ENCODE results near the gene LYPD4. TPM values are rescaled to one million over a fixed set of nuclear protein-coding genes. Genes with fewer than 3 reads are reported as not detected.

Gene LYPD4
- total RNA-seq, 1 donor from 2014 or later, result not detected

DNA sequence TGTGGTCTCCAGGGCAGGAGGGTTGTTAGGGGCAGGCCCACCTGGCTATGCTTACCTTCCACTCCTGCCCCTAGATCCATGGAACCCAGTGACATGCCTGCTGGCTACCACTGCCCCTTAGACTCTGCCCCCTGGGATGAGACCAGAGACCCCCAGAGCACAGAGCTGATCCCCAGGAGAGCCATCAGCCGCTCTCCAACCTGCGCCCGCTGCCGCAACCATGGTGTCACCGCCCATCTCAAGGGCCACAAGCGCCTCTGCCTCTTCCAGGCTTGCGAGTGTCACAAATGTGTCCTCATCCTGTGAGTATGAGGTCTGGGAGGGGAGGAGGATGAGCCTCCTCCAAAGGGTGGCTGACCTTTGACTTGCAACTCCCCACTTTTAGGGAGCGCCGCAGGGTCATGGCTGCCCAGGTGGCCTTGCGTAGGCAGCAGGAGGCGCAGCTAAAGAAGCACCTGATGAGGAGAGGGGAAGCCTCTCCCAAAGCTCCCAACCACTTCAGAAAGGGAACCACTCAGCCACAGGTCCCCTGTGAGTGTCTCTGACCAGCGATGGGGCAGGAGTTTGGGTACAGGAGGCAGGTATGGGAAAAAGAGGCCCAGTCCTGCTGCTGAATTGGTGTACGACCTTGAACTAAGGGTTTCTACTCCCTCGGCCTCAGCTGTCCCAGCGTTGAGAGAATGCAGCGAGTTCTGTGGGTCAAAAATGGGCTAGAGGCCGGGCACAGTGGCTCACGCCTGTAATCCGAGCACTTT is 3.0 kb upstream of the LYPD4 start:
- Mint-ChIP-seq H3K4me3 (no peak overlapping the region), H3K27ac (no peak overlapping the region), H3K4me1 (no peaks in the 10 kb centered on the region), H3K36me3 (no peaks in the 10 kb centered on the region), H3K27me3 (ENCODE audit: insufficient read depth, low read depth) (peaks cover 17% of the 10 kb centered on the region), H3K9me3 (no peaks in the 10 kb centered on the region)
- Histone ChIP-seq H2AFZ (replicated peaks) (no peak overlapping the region), H3K4me2 (no peak overlapping the region), H3F3A (ENCODE audit: low read depth) (no peaks in the 10 kb centered on the region), H4K20me1 (ENCODE audit: low read depth) (no peaks in the 10 kb centered on the region), H3K27me3 (peaks cover 29% of the 10 kb centered on the region), H3K9ac (no peak overlapping the region), H3K9me3 (ENCODE audit: low read depth) (no peaks in the 10 kb centered on the region), H3K36me3 (no peaks in the 10 kb centered on the region), H3K27ac (no peak overlapping the region), H3K4me3 (no peak overlapping the region), H3K79me2 (ENCODE audit: low read depth) (no peaks in the 10 kb centered on the region), H3K4me1 (no peaks in the 10 kb centered on the region)
- no peak for DNase-seq (ENCODE audit: low spot score)
- no peak for TF ChIP-seq EZH2 (IDR thresholded peaks at IDR 0.05)
- no peak for TF ChIP-seq EZH2phosphoT487 (IDR thresholded peaks at IDR 0.05)
- TF ChIP-seq, protein P1, sequence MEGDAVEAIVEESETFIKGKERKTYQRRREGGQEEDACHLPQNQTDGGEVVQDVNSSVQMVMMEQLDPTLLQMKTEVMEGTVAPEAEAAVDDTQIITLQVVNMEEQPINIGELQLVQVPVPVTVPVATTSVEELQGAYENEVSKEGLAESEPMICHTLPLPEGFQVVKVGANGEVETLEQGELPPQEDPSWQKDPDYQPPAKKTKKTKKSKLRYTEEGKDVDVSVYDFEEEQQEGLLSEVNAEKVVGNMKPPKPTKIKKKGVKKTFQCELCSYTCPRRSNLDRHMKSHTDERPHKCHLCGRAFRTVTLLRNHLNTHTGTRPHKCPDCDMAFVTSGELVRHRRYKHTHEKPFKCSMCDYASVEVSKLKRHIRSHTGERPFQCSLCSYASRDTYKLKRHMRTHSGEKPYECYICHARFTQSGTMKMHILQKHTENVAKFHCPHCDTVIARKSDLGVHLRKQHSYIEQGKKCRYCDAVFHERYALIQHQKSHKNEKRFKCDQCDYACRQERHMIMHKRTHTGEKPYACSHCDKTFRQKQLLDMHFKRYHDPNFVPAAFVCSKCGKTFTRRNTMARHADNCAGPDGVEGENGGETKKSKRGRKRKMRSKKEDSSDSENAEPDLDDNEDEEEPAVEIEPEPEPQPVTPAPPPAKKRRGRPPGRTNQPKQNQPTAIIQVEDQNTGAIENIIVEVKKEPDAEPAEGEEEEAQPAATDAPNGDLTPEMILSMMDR (IDR thresholded peaks at IDR 0.05), result no peak

DNA sequence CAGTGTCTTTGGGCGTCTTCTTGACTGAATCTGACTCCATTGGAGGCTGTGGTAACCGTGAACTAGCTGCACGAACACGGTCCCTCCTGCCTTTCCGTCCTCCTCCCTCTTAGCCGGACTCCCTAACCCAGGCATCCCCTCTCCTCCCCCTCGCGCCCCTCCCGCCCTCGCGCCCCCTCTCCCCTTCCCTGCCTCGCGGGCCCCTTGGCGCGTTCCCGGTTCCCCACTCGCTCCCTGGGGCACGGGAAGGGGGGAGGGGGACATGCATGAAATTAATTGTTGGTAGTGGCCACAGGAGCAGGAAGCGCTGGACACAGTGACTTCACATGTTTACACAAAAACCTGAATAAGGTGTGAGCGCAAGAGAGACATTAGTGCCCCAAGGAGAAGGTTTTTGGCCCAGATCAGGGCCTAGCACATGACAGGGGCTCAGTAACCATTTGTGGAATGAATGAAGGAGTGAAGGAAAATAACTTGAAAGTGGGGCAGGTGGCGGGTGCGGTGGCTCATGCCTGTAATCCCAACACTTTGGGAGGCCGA is 638 bp upstream of the LYPD4 start:
- Mint-ChIP-seq H3K4me3 (no peak overlapping the region), H3K36me3 (no peaks in the 10 kb centered on the region), H3K27me3 (ENCODE audit: insufficient read depth, low read depth) (peaks cover 10% of the 10 kb centered on the region), H3K4me1 (no peaks in the 10 kb centered on the region), H3K27ac (no peak overlapping the region), H3K9me3 (no peaks in the 10 kb centered on the region)
- Histone ChIP-seq H3K79me2 (ENCODE audit: low read depth) (no peaks in the 10 kb centered on the region), H3K9me3 (ENCODE audit: low read depth) (no peaks in the 10 kb centered on the region), H2AFZ (replicated peaks) (no peak overlapping the region), H3K9ac (no peak overlapping the region), H3F3A (ENCODE audit: low read depth) (no peaks in the 10 kb centered on the region), H3K4me1 (no peaks in the 10 kb centered on the region), H3K36me3 (no peaks in the 10 kb centered on the region), H3K4me3 (no peak overlapping the region), H3K27me3 (peaks cover 22% of the 10 kb centered on the region), H4K20me1 (ENCODE audit: low read depth) (no peaks in the 10 kb centered on the region), H3K4me2 (no peak overlapping the region), H3K27ac (no peak overlapping the region)
- no peak for DNase-seq (ENCODE audit: low spot score)
- TF ChIP-seq, protein P1 (IDR thresholded peaks at IDR 0.05), result no peak
- no peak for TF ChIP-seq EZH2phosphoT487 (IDR thresholded peaks at IDR 0.05)
- no peak for TF ChIP-seq EZH2 (IDR thresholded peaks at IDR 0.05)

DNA sequence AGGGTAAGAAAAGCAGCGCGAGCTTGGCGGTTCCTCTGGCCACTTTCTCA is 343 bp upstream of the LYPD4 start, which contains the start of gene DMRTC2:
TSS of gene DMRTC2 (plus strand) at position 42 of the 50 bp plus-strand sequence. CDS start 2,387 bp downstream, outside the sequence.
- Histone ChIP-seq H3K9me3 (ENCODE audit: low read depth) (no peaks in the 10 kb centered on the region), H3F3A (ENCODE audit: low read depth) (no peaks in the 10 kb centered on the region), H3K4me3 (no peak within 1 kb of the TSS), H3K36me3 (no peaks in the 10 kb centered on the region), H3K9ac (no peak within 1 kb of the TSS), H3K4me1 (no peaks in the 10 kb centered on the region), H3K27me3 (peaks cover 25% of the 10 kb centered on the region), H3K4me2 (no peak within 1 kb of the TSS), H3K79me2 (ENCODE audit: low read depth) (no peaks in the 10 kb centered on the region), H4K20me1 (ENCODE audit: low read depth) (no peaks in the 10 kb centered on the region), H3K27ac (no peak within 1 kb of the TSS), H2AFZ (replicated peaks) (no peak within 1 kb of the TSS)
- H3K4me1 Mint-ChIP-seq, result no peaks in the 10 kb centered on the region
- no peaks in the 10 kb centered on the region for H3K36me3 Mint-ChIP-seq
- no peak for DNase-seq (ENCODE audit: low spot score)
- peaks cover 10% of the 10 kb centered on the region for H3K27me3 Mint-ChIP-seq (ENCODE audit: insufficient read depth, low read depth)
- H3K9me3 Mint-ChIP-seq, result no peaks in the 10 kb centered on the region
- no peak within 1 kb of the TSS for H3K27ac Mint-ChIP-seq
- H3K4me3 Mint-ChIP-seq, result no peak within 1 kb of the TSS
- TF ChIP-seq EZH2phosphoT487 (IDR thresholded peaks at IDR 0.05), result no peak
- TF ChIP-seq EZH2 (IDR thresholded peaks at IDR 0.05), result no peak
- TF ChIP-seq, protein P1 (IDR thresholded peaks at IDR 0.05), result no peak
